ENCODE results near the gene CDH11. TPM values are rescaled to one million over a fixed set of nuclear protein-coding genes. Genes with fewer than 3 reads are reported as not detected.

Gene CDH11
- total and polyA plus RNA-seq, 3 experiments from 2014 or later, result not detected

DNA sequence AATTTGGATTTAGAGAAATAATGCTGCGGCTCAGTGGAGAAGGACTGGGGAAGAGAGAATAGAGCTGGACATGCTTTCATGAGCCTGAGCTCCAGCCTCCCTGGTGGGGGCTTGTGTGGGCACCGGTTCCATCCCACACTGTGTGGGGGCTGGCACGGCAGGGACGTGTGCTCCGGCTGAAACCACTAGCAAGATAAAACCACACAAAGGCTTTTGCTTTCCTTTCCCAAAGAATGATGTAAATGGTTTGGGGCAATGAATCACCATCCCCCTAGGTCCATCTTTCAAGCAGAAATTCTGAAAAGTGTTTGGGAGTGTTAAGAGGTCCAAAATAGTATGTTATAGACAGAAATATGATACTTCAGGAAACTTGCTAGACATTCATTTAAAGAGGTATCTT lies 77.0 kb downstream of the CDH11 start:
- no peaks in the 10 kb centered on the region for H3K27me3 ChIP-seq (ENCODE audit: insufficient read depth, low read length, poor library complexity, severe bottlenecking)
- no peaks in the 10 kb centered on the region for H3K36me3 ChIP-seq (ENCODE audit: insufficient read depth, low read length)
- Mint-ChIP-seq H3K9me3 (peaks cover 14 to 22% (median 18%) of the 10 kb centered on the region in 5 donors), H3K27me3 (no peaks in the 10 kb centered on the region), H3K4me3 (no peak overlapping the region), H3K4me1 (no peaks in the 10 kb centered on the region), H3K27ac (no peak overlapping the region), H3K36me3 (no peaks in the 10 kb centered on the region)
- H3K27ac ChIP-seq (ENCODE audit: low read depth, low read length), result no peak overlapping the region
- ChIA-PET POLR2A (no interaction called here), CTCF (no interaction called here)
- DNase-seq, result no peak
- H3K4me3 ChIP-seq (ENCODE audit: low read length), result no peak overlapping the region
- H3K4me1 ChIP-seq (ENCODE audit: insufficient read depth, low read length), result no peaks in the 10 kb centered on the region
- no peaks in the 10 kb centered on the region for H3K9me3 ChIP-seq (ENCODE audit: low read length)

DNA sequence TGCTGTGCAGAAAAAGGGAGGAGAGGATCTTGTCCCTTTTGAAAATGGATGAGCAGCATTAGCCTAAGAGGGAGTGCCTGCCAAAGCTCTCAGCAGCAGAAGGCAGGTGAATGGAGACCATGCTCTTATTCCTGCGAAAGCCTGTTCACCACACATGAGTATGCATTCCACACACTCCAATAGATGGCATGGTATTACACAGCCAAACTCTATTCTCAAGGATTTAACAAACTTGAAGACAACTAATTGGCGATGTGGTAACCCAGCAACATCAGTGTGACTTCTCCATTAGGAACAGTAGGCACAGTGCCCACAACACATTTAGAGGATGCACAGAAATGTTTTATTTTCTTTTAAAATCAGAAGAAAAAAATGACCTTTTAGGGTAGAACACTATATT lies 77.8 kb downstream of the CDH11 start:
- Mint-ChIP-seq H3K4me3 (no peak overlapping the region), H3K27ac (no peak overlapping the region), H3K27me3 (no peaks in the 10 kb centered on the region), H3K9me3 (peaks cover 14 to 21% (median 16%) of the 10 kb centered on the region in 5 donors), H3K4me1 (no peaks in the 10 kb centered on the region), H3K36me3 (no peaks in the 10 kb centered on the region)
- POLR2A ChIA-PET, result no interaction called here
- Histone ChIP-seq H3K9me3 (ENCODE audit: low read length) (no peaks in the 10 kb centered on the region), H3K4me1 (ENCODE audit: insufficient read depth, low read length) (no peaks in the 10 kb centered on the region), H3K36me3 (ENCODE audit: insufficient read depth, low read length) (no peaks in the 10 kb centered on the region), H3K27ac (ENCODE audit: low read depth, low read length) (no peak overlapping the region), H3K27me3 (ENCODE audit: insufficient read depth, low read length, poor library complexity, severe bottlenecking) (no peaks in the 10 kb centered on the region), H3K4me3 (ENCODE audit: low read length) (no peak overlapping the region)
- no peak for DNase-seq
- CTCF ChIA-PET, result no interaction called here

DNA sequence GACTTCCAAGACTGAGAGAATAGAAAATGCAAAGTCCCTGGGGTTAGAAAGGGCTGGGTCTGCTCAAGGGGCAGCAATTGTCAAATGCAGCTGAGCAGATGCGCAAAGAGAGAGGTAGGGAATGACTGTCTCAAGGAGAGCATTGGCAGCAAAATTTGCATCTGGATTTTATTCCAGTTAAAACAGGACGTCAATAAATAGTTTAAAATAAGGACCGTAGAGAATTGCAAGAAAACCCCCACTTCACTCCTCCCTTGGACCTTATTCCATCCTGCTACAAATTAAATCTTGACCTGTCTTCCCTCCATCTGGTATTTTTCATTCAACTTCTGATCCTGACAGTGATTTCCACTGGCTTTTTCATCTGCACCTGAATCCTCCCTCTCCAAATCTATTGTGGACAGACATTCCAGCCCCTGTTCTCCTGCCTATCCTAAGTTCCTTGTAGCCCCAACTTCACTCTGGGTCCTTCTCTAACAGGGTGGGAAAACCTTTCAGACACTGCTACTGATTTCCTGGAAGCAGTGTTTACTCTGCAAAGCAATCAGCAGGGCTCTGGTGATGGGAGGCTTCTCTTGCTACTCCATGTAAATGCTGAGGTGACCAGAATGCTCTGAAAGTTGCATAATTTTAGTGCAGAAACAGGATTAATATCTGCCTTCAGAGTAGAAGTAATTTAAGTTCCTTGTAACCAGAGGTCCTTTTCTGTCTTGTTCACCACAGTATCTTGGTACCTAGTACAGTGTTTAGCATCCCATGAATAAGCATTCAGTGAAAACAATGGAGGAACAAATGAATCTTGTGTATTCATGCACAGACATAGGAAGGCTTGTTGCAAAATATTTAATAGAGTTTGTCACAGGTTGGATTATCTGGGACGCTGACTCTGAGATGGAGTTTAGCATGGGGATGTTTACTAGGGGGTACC lies 79.2 kb downstream of the CDH11 start:
- no peak overlapping the region for H3K27ac ChIP-seq (ENCODE audit: low read depth, low read length)
- ChIA-PET POLR2A (no interaction called here), CTCF (no interaction called here)
- no peaks in the 10 kb centered on the region for H3K9me3 ChIP-seq (ENCODE audit: low read length)
- Mint-ChIP-seq H3K4me3 (no peak overlapping the region), H3K4me1 (no peaks in the 10 kb centered on the region), H3K27ac (no peak overlapping the region), H3K9me3 (peaks cover 12 to 25% (median 17%) of the 10 kb centered on the region in 5 donors), H3K36me3 (no peaks in the 10 kb centered on the region), H3K27me3 (no peaks in the 10 kb centered on the region)
- H3K4me3 ChIP-seq (ENCODE audit: low read length), result no peak overlapping the region
- DNase-seq, result no peak
- no peaks in the 10 kb centered on the region for H3K27me3 ChIP-seq (ENCODE audit: insufficient read depth, low read length, poor library complexity, severe bottlenecking)
- no peaks in the 10 kb centered on the region for H3K4me1 ChIP-seq (ENCODE audit: insufficient read depth, low read length)
- no peaks in the 10 kb centered on the region for H3K36me3 ChIP-seq (ENCODE audit: insufficient read depth, low read length)

DNA sequence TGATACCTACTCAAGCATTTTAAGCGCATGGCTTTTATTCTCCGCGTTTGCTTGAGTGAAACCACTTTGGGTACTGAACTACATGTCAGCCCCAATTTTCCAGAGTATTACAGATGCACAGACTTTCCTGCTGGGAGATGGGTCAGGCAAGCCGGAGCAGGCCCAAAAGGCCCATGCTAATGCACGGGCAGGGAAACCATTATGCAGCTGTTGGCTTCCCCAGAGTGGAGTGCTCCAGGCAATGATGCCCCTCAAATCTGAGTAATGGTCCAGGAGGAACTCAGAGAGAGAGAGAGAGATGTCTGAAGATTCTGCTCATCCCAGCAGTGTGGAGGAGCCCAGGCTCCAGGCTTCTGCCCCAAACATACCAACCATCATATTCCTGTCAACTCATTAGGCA lies 80.2 kb downstream of the CDH11 start:
- ChIA-PET POLR2A (no interaction called here), CTCF (no interaction called here)
- Mint-ChIP-seq H3K4me1 (no peaks in the 10 kb centered on the region), H3K9me3 (peaks cover 12 to 27% (median 18%) of the 10 kb centered on the region in 5 donors), H3K27me3 (no peaks in the 10 kb centered on the region), H3K4me3 (no peak overlapping the region), H3K36me3 (no peaks in the 10 kb centered on the region), H3K27ac (no peak overlapping the region)
- no peak for DNase-seq
- H3K27me3 ChIP-seq (ENCODE audit: insufficient read depth, low read length, poor library complexity, severe bottlenecking), result no peaks in the 10 kb centered on the region
- no peaks in the 10 kb centered on the region for H3K9me3 ChIP-seq (ENCODE audit: low read length)
- H3K36me3 ChIP-seq (ENCODE audit: insufficient read depth, low read length), result no peaks in the 10 kb centered on the region
- no peak overlapping the region for H3K4me3 ChIP-seq (ENCODE audit: low read length)
- no peaks in the 10 kb centered on the region for H3K4me1 ChIP-seq (ENCODE audit: insufficient read depth, low read length)
- no peak overlapping the region for H3K27ac ChIP-seq (ENCODE audit: low read depth, low read length)

DNA sequence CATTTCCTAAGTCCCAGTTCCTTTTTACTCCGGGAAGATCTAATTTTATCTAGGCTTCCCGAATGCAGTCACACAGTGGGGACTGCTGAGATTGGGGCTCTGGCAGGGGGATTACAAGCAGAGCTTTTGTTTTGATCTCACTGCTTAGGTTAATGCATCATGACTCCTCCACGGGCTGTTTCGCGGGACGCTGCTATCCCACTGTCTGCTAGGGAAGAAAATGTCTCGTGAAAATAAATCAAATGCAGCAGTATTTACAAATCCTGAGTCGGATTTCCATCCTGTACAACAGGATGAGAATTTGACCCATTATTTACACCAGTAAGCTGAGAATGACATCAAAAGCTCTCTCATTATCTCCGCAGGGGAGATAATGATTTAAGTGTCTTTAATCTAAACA lies 83.8 kb downstream of the CDH11 start:
- no peak overlapping the region for H3K4me3 Mint-ChIP-seq
- DNase-seq, result no peak
- H3K36me3 ChIP-seq (ENCODE audit: insufficient read depth, low read length), result no peaks in the 10 kb centered on the region
- no peaks in the 10 kb centered on the region for H3K4me1 ChIP-seq (ENCODE audit: insufficient read depth, low read length)
- no peak overlapping the region for H3K27ac ChIP-seq (ENCODE audit: low read depth, low read length)
- ChIA-PET POLR2A (no interaction called here), CTCF (no interaction called here)
- no peak overlapping the region for H3K27ac Mint-ChIP-seq
- no peaks in the 10 kb centered on the region for H3K27me3 Mint-ChIP-seq
- peaks cover 11 to 27% (median 21%) of the 10 kb centered on the region in 5 donors for H3K9me3 Mint-ChIP-seq
- H3K9me3 ChIP-seq (ENCODE audit: low read length), result no peaks in the 10 kb centered on the region
- no peaks in the 10 kb centered on the region for H3K27me3 ChIP-seq (ENCODE audit: insufficient read depth, low read length, poor library complexity, severe bottlenecking)
- no peaks in the 10 kb centered on the region for H3K4me1 Mint-ChIP-seq
- H3K4me3 ChIP-seq (ENCODE audit: low read length), result no peak overlapping the region
- no peaks in the 10 kb centered on the region for H3K36me3 Mint-ChIP-seq

DNA sequence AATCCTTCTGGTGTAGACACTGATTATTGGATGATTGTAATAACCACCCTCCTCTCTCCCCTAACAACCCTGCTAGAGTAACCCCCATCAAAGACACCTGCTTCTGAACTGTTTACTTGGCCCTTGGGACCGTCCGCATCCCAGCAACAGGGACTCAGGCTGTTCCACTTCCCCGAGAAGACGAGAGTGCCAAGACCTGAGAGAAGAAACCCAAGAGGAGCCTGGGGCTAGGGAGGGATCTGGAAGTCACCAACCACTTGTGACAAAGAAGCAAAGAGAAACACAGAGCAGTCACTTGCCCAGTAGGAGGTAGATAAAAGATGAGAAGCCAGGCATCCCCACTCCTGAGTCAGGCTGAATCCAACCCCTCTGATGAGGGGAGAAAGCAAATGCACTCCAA lies 84.3 kb downstream of the CDH11 start:
- Histone ChIP-seq H3K4me1 (ENCODE audit: insufficient read depth, low read length) (no peaks in the 10 kb centered on the region), H3K4me3 (ENCODE audit: low read length) (no peak overlapping the region), H3K27me3 (ENCODE audit: insufficient read depth, low read length, poor library complexity, severe bottlenecking) (no peaks in the 10 kb centered on the region), H3K36me3 (ENCODE audit: insufficient read depth, low read length) (no peaks in the 10 kb centered on the region), H3K9me3 (ENCODE audit: low read length) (no peaks in the 10 kb centered on the region), H3K27ac (ENCODE audit: low read depth, low read length) (no peak overlapping the region)
- DNase-seq, result no peak
- Mint-ChIP-seq H3K27ac (no peak overlapping the region), H3K4me3 (no peak overlapping the region), H3K4me1 (no peaks in the 10 kb centered on the region), H3K27me3 (no peaks in the 10 kb centered on the region), H3K36me3 (no peaks in the 10 kb centered on the region), H3K9me3 (peaks cover 8 to 25% (median 19%) of the 10 kb centered on the region in 5 donors)
- ChIA-PET POLR2A (no interaction called here), CTCF (no interaction called here)

DNA sequence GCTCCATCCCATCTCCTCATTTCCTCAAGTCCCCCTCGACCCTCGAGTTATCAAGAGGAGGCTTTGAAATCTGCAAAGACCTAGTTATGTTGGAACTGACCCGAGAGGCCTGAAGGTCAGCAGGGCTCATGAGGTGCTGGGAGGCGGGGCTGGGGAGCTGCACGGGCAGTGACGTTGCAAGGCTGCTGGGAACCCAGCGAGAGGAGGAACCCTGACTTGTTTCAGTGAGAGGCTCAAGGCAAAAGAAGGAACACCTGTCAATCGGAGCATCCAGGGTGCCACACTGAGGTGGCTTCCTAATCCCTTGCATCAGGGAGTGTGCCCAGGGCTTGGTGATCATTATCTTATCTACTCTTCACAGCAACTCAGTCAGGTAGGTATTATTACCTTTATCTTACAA lies 86.9 kb downstream of the CDH11 start:
- H3K4me3 ChIP-seq (ENCODE audit: low read length), result no peak overlapping the region
- ChIA-PET CTCF (no interaction called here), POLR2A (no interaction called here)
- H3K27me3 ChIP-seq (ENCODE audit: insufficient read depth, low read length, poor library complexity, severe bottlenecking), result no peaks in the 10 kb centered on the region
- Mint-ChIP-seq H3K27ac (no peak overlapping the region), H3K4me1 (no peaks in the 10 kb centered on the region), H3K4me3 (no peak overlapping the region), H3K9me3 (peaks cover 8 to 32% (median 21%) of the 10 kb centered on the region in 5 donors), H3K36me3 (no peaks in the 10 kb centered on the region), H3K27me3 (no peaks in the 10 kb centered on the region)
- no peak for DNase-seq
- no peaks in the 10 kb centered on the region for H3K9me3 ChIP-seq (ENCODE audit: low read length)
- H3K27ac ChIP-seq (ENCODE audit: low read depth, low read length), result no peak overlapping the region
- H3K4me1 ChIP-seq (ENCODE audit: insufficient read depth, low read length), result no peaks in the 10 kb centered on the region
- no peaks in the 10 kb centered on the region for H3K36me3 ChIP-seq (ENCODE audit: insufficient read depth, low read length)

DNA sequence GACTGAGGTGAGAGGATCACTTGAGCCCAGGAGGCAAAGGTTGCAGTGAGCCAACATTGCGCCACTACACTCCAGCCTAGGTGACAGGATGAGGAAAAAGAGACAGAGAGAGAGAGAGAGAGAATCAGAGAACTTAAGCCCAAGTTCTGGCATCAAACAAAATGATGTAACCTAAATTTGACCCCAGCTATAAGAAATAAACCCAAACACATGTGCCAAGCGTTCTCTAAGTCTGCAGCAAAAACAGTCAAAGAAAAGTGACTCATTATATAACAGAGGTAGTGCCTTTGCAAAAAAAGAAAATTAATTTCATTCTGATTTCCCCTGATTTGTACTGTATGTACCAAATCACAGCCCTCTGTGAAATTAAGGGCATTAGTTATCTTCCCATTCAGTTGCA lies 89.5 kb downstream of the CDH11 start:
- Mint-ChIP-seq H3K27me3 (no peaks in the 10 kb centered on the region), H3K27ac (no peak overlapping the region), H3K36me3 (no peaks in the 10 kb centered on the region), H3K9me3 (peaks cover 6 to 33% (median 15%) of the 10 kb centered on the region in 5 donors), H3K4me1 (no peaks in the 10 kb centered on the region), H3K4me3 (no peak overlapping the region)
- no peaks in the 10 kb centered on the region for H3K27me3 ChIP-seq (ENCODE audit: insufficient read depth, low read length, poor library complexity, severe bottlenecking)
- no peaks in the 10 kb centered on the region for H3K36me3 ChIP-seq (ENCODE audit: insufficient read depth, low read length)
- H3K4me3 ChIP-seq (ENCODE audit: low read length), result no peak overlapping the region
- ChIA-PET CTCF (no interaction called here), POLR2A (no interaction called here)
- H3K4me1 ChIP-seq (ENCODE audit: insufficient read depth, low read length), result no peaks in the 10 kb centered on the region
- no peak overlapping the region for H3K27ac ChIP-seq (ENCODE audit: low read depth, low read length)
- no peak for DNase-seq
- no peaks in the 10 kb centered on the region for H3K9me3 ChIP-seq (ENCODE audit: low read length)

Measured in CD8-positive, alpha-beta memory T cell (primary cell).